SK-N-SH (cell line): ENCODE data around the gene RMI2. TPM values are rescaled to one million over a fixed set of nuclear protein-coding genes. Genes with fewer than 3 reads are reported as not detected.

ENCODE experiments used
- CTCF ChIA-PET: fragments of 300-600, 350-600 bp; formaldehyde crosslinking; extraction: SDS; loops from one replicate; lab custom pipeline; 2021; lab: Yijun Ruan, JAX
- POLR2A ChIA-PET: fragments of 350-600 bp; sonication (Branson Sonifier 250); formaldehyde crosslinking; extraction: SDS; loops from one replicate; lab custom pipeline; 2020; ENCODE audit warnings: antibody characterized with exemption, inconsistent platforms; lab: Yijun Ruan, JAX
- DNase-seq: peaks from one replicate; pipeline ENCODE4 v3.0.0; 2012
- H2AFZ ChIP-seq: fragments of 200-600 bp; sonication (generic); 2 replicates; pipeline ENCODE4 v1.8.1; 2016; ENCODE audit warnings: antibody characterized with exemption, mild to moderate bottlenecking, low read depth
- H3F3A ChIP-seq: fragments of 200-600 bp; sonication (generic); replicated peaks from 2 replicates; pipeline ENCODE3; 2016; ENCODE audit warnings: antibody characterized with exemption, mild to moderate bottlenecking; ENCODE audit not compliant: insufficient read depth
- H3K27ac ChIP-seq, 2 experiments: fragments of 200-500 bp in 1 of 2; fragments of 200-600 bp in 1 of 2; sonication (Bioruptor generic) in 1 of 2; sonication (generic), shearing (Covaris generic) in 1 of 2; 2 replicates each; pipeline versions ENCODE4 v1.5.1 to v1.6.1; 2014 to 2016; ENCODE audit warnings: low read depth in 2 of 2, inconsistent platforms in 1 of 2, low read length in 1 of 2, mild to moderate bottlenecking in 1 of 2, mixed read lengths in 1 of 2
- H3K27me3 ChIP-seq: fragments of 200-600 bp; sonication (generic), shearing (Covaris generic); 2 replicates; pipeline ENCODE4 v1.6.1; 2016; ENCODE audit warnings: mixed run types; ENCODE audit not compliant: insufficient read depth
- H3K36me3 ChIP-seq, 2 experiments: fragments of 200-500 bp in 1 of 2; fragments of 200-600 bp in 1 of 2; sonication (Bioruptor generic) in 1 of 2; sonication (generic) in 1 of 2; replicated peaks in 1 of 2; 2 replicates each; pipeline versions ENCODE3 to v1.5.1; 2014 to 2016; ENCODE audit warnings: low read length in 1 of 2, mild to moderate bottlenecking in 1 of 2; ENCODE audit not compliant: insufficient read depth in 2 of 2, control insufficient read depth in 1 of 2
- H3K4me1 ChIP-seq, 2 experiments: fragments of 200-500 bp in 1 of 2; fragments of 200-600 bp in 1 of 2; sonication (Bioruptor generic) in 1 of 2; sonication (generic), shearing (Covaris generic) in 1 of 2; 2 replicates each; pipeline versions ENCODE4 v1.5.1 to v1.6.1; 2014 to 2016; ENCODE audit warnings: low read depth in 1 of 2, low read length in 1 of 2, mixed run types in 1 of 2; ENCODE audit not compliant: insufficient read depth in 2 of 2, control insufficient read depth in 1 of 2
- H3K4me2 ChIP-seq: fragments of 200-600 bp; sonication (generic), shearing (Covaris generic); 2 replicates; pipeline ENCODE4 v1.6.1; 2017; ENCODE audit warnings: mixed run types
- H3K4me3 ChIP-seq, 2 experiments: fragments of 200-500 bp in 1 of 2; fragments of 200-600 bp in 1 of 2; sonication (Bioruptor generic) in 1 of 2; sonication (generic), shearing (Covaris generic) in 1 of 2; 2 replicates each; pipeline versions ENCODE4 v1.5.1 to v1.8.1; 2014 to 2016; ENCODE audit warnings: low read depth in 2 of 2, inconsistent platforms in 1 of 2, low read length in 1 of 2, mild to moderate bottlenecking in 1 of 2, mixed read lengths in 1 of 2, moderate library complexity in 1 of 2
- H3K79me2 ChIP-seq: fragments of 200-600 bp; sonication (generic); 2 replicates; pipeline ENCODE4 v1.8.1; 2017; ENCODE audit warnings: mild to moderate bottlenecking; ENCODE audit not compliant: insufficient read depth
- H3K9ac ChIP-seq: fragments of 200-600 bp; sonication (generic); 2 replicates; pipeline ENCODE4 v1.6.1; 2017; ENCODE audit warnings: mixed run types
- H3K9me2 ChIP-seq: fragments of 200-600 bp; sonication (generic); 2 replicates; pipeline ENCODE4 v1.6.1; 2017; ENCODE audit warnings: mixed run types
- H3K9me3 ChIP-seq: fragments of 200-600 bp; sonication (generic); 2 replicates; pipeline ENCODE4 v1.6.1; 2017; ENCODE audit warnings: mixed run types, mild to moderate bottlenecking, moderate library complexity
- H4K20me1 ChIP-seq: fragments of 200-600 bp; sonication (generic); 2 replicates; pipeline ENCODE4 v1.6.1; 2017; ENCODE audit warnings: mild to moderate bottlenecking, mixed run types; ENCODE audit not compliant: insufficient read depth
- MEF2A ChIP-seq: IDR thresholded peaks from 2 replicates; pipeline ENCODE4 v1.4.0; 2012; ENCODE audit warnings: low read depth, borderline replicate concordance
- MXI1 ChIP-seq: IDR thresholded peaks from 2 replicates; pipeline ENCODE4 v1.6.1; 2012; ENCODE audit warnings: mild to moderate bottlenecking, low read depth, low read length, improper control_type of control experiment
- NFIC ChIP-seq: IDR thresholded peaks from 2 replicates; pipeline ENCODE4 v1.4.0; 2012; ENCODE audit warnings: borderline replicate concordance
- NRF1 ChIP-seq: IDR thresholded peaks from 2 replicates; pipeline ENCODE4 v1.6.1; 2012; ENCODE audit warnings: low read depth, mild to moderate bottlenecking, low read length
- RCOR1 ChIP-seq: fragments of 150-350 bp; IDR thresholded peaks from 2 replicates; pipeline ENCODE4 v1.6.1; 2017; ENCODE audit warnings: antibody characterized with exemption, low read length
- RXRA ChIP-seq: IDR thresholded peaks from 2 replicates; pipeline ENCODE4 v1.4.0; 2012; ENCODE audit warnings: low read depth, mild to moderate bottlenecking, borderline replicate concordance
- TEAD4 ChIP-seq: IDR thresholded peaks from 2 replicates; pipeline ENCODE4 v1.4.0; 2012; ENCODE audit warnings: mild to moderate bottlenecking, borderline replicate concordance; ENCODE audit not compliant: insufficient read depth
- WGBS: methylation state at CpG from one replicate; pipeline ENCODE4 v1.1.6; 2017; ENCODE audit warnings: low lambda C conversion rate; 5-methylcytosine and 5-hydroxymethylcytosine counted together
- polyA plus RNA-seq, 3 experiments: library from polyadenylated mRNA; depleted of rRNA; stranded (reverse); fragments of >200 nt; gene quantifications; 2 replicates each; pipeline ENCODE4 v1.2.3, GENCODE V29; 2012
- TF ChIP-seq, protein P1 (sequence below): IDR thresholded peaks from 2 replicates; pipeline ENCODE4 v1.6.1; 2012; ENCODE audit warnings: mild to moderate bottlenecking, low read depth, low read length, moderate library complexity
- TF ChIP-seq, protein P2 (sequence below): IDR thresholded peaks from 2 replicates; pipeline ENCODE4 v1.4.0; 2012; ENCODE audit warnings: low read depth

RMI2 gene
- polyA plus RNA-seq, 1 of the 3 experiments (the other 2 are of a cell fraction) = 8.5 TPM

DNA sequence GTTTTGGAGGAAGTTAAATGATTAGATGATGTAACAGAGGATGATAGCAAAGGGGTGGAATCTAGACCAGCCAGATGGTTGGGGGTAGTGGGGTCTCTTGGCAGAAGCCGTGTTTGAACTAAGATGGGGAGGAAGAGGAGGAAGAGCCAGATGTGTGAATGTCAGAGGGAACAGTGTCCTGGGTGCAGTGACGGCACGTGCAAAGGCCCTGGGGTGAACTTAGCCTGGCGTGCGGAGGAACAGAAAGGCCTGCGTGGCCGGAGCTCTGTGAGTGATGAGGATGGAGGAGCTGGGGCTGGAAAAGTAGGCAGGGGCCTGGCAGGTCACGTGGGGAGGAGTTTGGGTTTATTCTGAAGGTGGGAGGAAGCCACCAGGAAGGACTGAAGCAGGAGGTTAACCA is 26.4 kb upstream of the RMI2 start:
- 82% methylated on average over 8 of the region's 8 CpGs for WGBS
- DNase-seq = no peak
- Histone ChIP-seq H3K27ac (no peak overlapping the region), H3K9me2 (no peaks in the 10 kb centered on the region), H3K36me3 (no peaks in the 10 kb centered on the region), H3F3A (peaks cover 4% of the 10 kb centered on the region), H3K4me3 (no peak overlapping the region), H3K79me2 (no peaks in the 10 kb centered on the region), H3K4me2 (no peak overlapping the region), H4K20me1 (no peaks in the 10 kb centered on the region), H3K9me3 (no peaks in the 10 kb centered on the region), H3K9ac (no peak overlapping the region), H2AFZ (no peak overlapping the region), H3K4me1 (peaks cover 0 to 3% of the 10 kb centered on the region in 2 experiments; a peak in 1 of 4 replicates), H3K27me3 (no peaks in the 10 kb centered on the region)
- POLR2A ChIA-PET = interaction anchor here (1.1 kb wide), 1 partner anchor 21 kb away, joined by 3 read pairs; no protein-coding TSS in a partner anchor
- CTCF ChIA-PET = interaction anchor here (0.9 to 1.2 kb wide), 4 partner anchors 15 to 63 kb away, joined by 3 to 5 read pairs (median 4); no protein-coding TSS in a partner anchor
- TF ChIP-seq RCOR1 (no peak), TEAD4 (no peak), NRF1 (no peak), MEF2A (no peak)

- H3K9ac ChIP-seq = no peak overlapping the region
- H3K4me1 ChIP-seq = peaks cover 0 to 3% of the 10 kb centered on the region in 2 experiments; a peak in 1 of 4 replicates
- H3K36me3 ChIP-seq = no peaks in the 10 kb centered on the region
- H3F3A ChIP-seq = peaks cover 4% of the 10 kb centered on the region
- no peaks in the 10 kb centered on the region for H3K79me2 ChIP-seq
- H3K27ac ChIP-seq = no peak overlapping the region
- H3K9me3 ChIP-seq = no peaks in the 10 kb centered on the region
- ChIA-PET CTCF (interaction anchor here (1.0 to 1.3 kb wide), 4 partner anchors 14 to 356 kb away, joined by 3 to 4 read pairs (median 3); no protein-coding TSS in a partner anchor), POLR2A (interaction anchor here (1.1 kb wide), 1 partner anchor 22 kb away, joined by 3 read pairs; no protein-coding TSS in a partner anchor)
- H3K4me2 ChIP-seq = no peak overlapping the region
- no peak overlapping the region for H2AFZ ChIP-seq
- WGBS = 34% methylated on average over 5 of the region's 8 CpGs
- no peak overlapping the region for H3K4me3 ChIP-seq
- H4K20me1 ChIP-seq = no peaks in the 10 kb centered on the region
- no peak for TF ChIP-seq NRF1
- peak; percentile 91 for TF ChIP-seq NFIC
- no peaks in the 10 kb centered on the region for H3K9me2 ChIP-seq
- peak; percentile 67 for DNase-seq
- no peaks in the 10 kb centered on the region for H3K27me3 ChIP-seq
Observed at GRCh38 chr16:11319529-11320146, 25.6 kb upstream of the RMI2 start.

GRCh38 chr16:11320170-11320569 is 25.1 kb upstream of the RMI2 start:
- no peak overlapping the region for H3K27ac ChIP-seq
- ChIA-PET POLR2A (no interaction called here), CTCF (interaction anchor here (1.1 to 1.3 kb wide), 2 partner anchors 76 to 357 kb away, joined by 3 read pairs; no protein-coding TSS in a partner anchor)
- 77% methylated on average over 10 of the region's 10 CpGs for WGBS
- no peak overlapping the region for H3K4me2 ChIP-seq
- H3K27me3 ChIP-seq = no peaks in the 10 kb centered on the region
- H3K9ac ChIP-seq = no peak overlapping the region
- H3K4me3 ChIP-seq = no peak overlapping the region
- no peak overlapping the region for H2AFZ ChIP-seq
- no peaks in the 10 kb centered on the region for H4K20me1 ChIP-seq
- H3K36me3 ChIP-seq = no peaks in the 10 kb centered on the region
- H3K9me2 ChIP-seq = no peaks in the 10 kb centered on the region
- H3F3A ChIP-seq = peaks cover 4% of the 10 kb centered on the region
- peaks cover 0 to 3% of the 10 kb centered on the region in 2 experiments; a peak in 1 of 4 replicates for H3K4me1 ChIP-seq
- H3K79me2 ChIP-seq = no peaks in the 10 kb centered on the region
- no peak for TF ChIP-seq MXI1
- TF ChIP-seq, protein P1, sequence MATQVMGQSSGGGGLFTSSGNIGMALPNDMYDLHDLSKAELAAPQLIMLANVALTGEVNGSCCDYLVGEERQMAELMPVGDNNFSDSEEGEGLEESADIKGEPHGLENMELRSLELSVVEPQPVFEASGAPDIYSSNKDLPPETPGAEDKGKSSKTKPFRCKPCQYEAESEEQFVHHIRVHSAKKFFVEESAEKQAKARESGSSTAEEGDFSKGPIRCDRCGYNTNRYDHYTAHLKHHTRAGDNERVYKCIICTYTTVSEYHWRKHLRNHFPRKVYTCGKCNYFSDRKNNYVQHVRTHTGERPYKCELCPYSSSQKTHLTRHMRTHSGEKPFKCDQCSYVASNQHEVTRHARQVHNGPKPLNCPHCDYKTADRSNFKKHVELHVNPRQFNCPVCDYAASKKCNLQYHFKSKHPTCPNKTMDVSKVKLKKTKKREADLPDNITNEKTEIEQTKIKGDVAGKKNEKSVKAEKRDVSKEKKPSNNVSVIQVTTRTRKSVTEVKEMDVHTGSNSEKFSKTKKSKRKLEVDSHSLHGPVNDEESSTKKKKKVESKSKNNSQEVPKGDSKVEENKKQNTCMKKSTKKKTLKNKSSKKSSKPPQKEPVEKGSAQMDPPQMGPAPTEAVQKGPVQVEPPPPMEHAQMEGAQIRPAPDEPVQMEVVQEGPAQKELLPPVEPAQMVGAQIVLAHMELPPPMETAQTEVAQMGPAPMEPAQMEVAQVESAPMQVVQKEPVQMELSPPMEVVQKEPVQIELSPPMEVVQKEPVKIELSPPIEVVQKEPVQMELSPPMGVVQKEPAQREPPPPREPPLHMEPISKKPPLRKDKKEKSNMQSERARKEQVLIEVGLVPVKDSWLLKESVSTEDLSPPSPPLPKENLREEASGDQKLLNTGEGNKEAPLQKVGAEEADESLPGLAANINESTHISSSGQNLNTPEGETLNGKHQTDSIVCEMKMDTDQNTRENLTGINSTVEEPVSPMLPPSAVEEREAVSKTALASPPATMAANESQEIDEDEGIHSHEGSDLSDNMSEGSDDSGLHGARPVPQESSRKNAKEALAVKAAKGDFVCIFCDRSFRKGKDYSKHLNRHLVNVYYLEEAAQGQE = no peak
- TF ChIP-seq RXRA = no peak
- no peak for TF ChIP-seq NRF1
- no peak for TF ChIP-seq NFIC
- TF ChIP-seq, protein P2, sequence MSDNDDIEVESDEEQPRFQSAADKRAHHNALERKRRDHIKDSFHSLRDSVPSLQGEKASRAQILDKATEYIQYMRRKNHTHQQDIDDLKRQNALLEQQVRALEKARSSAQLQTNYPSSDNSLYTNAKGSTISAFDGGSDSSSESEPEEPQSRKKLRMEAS = no peak
- no peak for DNase-seq
- no peaks in the 10 kb centered on the region for H3K9me3 ChIP-seq
